ENCODE results near the gene NPAP1.
"Not testable (repeated sequence)": the region's sequence is repeated elsewhere in the genome, so short reads cannot be mapped to it uniquely, and the experiment has no call there.

The NPAP1 gene, protein sequence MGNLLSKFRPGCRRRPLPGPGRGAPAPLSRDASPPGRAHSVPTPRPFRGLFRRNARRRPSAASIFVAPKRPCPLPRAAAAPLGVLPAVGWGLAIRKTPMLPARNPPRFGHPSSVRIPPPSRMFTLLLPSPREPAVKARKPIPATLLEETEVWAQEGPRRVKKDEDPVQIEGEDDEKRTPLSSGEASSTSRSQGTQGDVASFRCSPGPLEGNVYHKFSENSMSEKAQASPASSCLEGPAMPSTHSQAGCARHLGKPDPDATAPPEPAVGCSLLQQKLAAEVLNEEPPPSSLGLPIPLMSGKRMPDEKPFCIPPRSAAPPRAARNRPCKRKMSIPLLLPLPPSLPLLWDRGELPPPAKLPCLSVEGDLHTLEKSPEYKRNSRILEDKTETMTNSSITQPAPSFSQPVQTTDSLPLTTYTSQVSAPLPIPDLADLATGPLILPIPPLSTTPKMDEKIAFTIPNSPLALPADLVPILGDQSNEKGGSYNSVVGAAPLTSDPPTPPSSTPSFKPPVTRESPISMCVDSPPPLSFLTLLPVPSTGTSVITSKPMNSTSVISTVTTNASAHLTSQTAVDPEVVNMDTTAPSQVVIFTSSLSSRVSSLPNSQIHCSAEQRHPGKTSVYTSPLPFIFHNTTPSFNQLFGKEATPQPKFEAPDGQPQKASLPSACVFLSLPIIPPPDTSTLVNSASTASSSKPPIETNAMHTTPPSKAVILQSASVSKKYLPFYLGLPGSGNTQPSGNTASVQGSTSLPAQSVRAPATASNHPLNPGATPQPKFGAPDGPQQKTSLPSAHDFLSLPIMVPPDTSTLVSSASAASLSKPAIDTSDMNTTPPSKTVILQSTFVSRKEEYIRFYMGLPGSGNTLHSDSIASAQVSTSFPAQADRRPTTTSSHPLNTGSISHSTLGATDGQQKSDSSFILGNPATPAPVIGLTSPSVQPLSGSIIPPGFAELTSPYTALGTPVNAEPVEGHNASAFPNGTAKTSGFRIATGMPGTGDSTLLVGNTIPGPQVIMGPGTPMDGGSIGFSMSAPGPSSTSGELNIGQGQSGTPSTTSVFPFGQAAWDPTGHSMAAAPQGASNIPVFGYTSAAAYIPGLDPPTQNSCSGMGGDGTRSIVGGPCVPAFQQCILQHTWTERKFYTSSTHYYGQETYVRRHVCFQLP

DNA sequence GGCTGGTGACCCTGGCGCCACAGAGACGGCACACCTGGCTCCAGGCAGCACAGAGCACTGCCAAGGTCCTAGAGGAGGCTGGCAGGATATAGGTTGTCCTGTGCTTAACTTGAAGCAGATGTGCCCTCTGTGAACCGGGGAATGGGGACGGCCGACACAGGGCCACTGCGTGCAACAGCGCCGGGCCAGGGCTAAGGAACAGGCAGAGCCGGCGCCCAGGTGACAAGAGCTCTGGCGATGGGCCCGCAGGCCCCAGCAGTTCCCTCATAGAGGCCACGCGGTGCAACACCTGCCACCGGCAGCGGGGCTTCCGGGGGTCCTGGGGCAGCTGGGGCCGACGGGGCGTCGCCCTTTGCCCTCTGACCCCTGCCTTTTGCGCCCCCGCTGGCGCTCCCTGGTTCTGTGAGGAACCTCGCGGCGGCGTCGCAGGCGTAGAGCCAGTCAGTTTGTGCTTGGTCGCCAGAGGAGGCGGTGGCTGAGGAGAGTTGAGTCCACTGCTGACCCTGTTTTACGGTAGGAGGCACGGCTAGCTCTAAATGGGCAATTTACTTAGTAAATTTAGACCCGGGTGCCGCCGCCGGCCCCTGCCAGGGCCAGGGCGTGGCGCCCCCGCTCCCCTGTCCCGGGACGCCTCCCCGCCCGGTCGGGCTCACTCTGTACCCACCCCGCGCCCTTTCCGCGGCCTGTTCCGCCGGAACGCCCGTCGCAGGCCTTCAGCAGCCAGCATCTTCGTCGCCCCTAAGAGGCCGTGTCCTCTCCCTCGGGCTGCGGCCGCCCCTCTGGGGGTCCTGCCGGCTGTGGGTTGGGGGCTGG lies at the start of gene NPAP1:
Gene NPAP1 (plus strand): TSS at position 444 of the 813 bp plus-strand sequence. CDS start 93 bp downstream, at position 537.
- DNase-seq = no peak

DNA sequence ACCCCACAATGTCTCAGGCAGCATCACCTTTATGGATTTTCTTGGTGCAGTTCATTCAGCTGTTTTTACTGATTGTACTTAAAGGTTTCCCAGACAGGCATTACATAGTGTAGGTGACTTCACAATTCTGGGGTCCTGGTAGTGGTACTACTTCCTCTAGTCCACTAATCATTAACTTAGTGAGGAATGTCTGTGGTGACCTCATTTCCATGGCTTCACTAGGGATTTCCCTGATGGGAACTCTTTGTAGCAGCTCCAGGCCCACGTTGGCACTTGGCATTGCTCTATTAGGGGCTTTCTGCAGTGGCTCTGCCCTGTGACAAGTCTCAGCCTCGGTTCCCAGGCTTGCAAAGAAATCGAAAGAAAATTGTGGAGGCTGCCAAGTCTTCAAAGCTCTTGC lies 48.1 kb upstream of the NPAP1 start:
- no peak for DNase-seq

DNA sequence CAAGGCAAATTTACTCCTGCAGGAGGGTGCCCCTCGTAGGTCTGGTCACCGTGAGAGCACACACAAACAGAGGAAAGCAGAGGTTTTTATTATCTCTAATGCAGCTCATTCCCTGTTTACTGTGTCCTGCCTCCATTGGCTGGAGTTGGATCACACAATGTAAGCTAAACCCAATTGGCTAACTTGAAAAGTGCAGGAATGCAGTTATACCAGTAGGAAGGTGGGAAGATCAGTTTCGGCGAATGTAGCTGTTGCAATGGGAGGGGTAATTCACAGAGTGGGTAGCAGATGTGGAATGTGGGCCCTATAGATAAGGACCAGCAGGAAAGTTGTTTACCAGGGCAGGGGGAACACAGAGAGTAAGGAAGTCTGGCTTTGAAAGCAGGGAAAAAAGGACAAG lies 42.5 kb upstream of the NPAP1 start:
- DNase-seq = no peak

DNA sequence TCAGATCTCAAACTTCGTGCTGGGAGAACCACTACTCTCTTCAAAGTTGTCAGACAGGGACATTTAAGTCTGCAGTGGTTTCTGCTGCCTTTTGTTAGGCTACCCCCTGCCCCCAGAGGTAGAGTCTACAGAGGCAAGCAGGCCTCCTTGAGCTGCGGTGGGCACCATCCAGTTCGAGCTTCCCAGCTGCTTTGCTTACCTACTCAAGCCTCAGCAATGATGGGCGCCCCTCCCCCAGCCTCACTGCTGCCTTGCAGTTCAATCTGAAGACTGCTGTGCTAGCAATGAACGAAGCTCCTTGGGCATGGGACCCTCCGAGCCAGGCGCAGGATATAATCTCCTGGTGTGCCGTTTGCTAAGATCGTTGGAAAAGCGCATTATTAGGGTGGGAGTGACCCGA lies 36.2 kb upstream of the NPAP1 start:
- DNase-seq = not testable (repeated sequence)

DNA sequence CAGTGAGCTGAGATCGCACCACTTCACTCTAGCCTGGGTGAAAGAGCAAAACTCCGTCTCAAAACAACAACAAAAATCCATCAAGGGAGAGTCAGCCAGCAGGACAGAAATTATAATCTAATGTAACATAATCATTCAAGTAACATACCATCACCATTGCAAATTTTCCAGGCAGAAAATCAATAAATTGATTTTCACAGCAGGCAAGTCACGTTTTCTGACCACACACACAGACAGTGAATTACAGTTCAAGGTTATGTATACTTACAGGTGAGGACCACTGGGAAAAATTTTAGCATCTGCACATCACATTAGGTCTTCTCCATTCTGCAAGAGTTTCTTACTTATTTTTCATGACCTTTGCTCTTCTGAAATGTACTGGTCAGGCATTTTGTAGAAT lies 29.9 kb upstream of the NPAP1 start:
- DNase-seq = no peak

DNA sequence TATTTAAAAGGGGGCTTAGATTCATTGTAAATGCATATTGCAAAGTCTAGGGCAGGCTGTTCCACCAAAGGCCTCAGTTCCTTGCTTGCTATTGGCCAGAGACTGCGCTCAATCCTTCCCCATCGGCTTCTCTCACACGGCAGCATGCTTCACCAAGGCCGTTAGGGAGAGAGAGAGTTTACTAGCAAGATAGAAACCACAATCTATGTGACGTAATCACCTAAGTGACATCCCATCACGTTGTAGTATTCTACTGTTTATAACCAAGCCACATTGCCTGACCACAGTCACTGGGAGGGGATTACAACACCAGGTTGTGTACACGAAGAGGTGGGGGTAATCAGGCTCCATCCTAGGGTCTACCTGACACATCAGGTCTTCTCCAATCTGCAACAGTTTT lies 16.0 kb upstream of the NPAP1 start:
- DNase-seq = no peak

DNA sequence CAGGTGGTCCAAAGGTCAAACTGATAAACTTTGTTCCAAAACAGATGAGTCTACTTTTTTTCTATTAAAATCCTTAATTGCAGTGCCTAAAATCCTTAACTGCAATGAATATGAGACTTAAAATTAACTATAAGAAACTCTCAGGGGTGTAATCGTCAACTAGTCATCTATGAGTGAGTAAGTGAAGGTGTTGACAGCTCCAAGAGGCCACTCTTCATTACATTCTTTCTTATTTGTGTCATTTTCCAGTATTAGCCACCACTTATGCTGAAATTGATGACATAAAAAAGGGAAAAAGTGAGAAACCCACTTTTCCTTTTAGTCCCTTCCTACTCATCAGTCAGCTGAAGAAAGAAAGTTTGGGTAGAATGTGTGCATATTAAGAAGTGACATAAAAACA lies 12.6 kb upstream of the NPAP1 start:
- no peak for DNase-seq

DNA sequence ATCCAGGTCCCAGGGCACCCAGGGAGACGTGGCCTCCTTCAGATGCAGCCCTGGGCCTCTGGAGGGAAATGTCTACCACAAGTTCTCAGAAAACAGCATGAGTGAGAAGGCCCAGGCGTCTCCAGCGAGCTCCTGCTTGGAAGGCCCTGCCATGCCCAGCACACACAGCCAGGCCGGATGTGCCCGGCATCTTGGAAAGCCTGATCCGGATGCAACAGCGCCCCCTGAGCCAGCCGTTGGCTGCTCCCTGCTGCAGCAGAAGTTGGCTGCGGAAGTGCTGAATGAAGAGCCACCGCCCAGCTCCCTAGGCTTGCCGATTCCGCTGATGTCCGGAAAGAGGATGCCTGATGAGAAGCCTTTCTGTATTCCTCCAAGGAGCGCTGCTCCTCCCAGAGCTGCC lies 856 bp downstream of the NPAP1 start:
- DNase-seq = no peak

DNA sequence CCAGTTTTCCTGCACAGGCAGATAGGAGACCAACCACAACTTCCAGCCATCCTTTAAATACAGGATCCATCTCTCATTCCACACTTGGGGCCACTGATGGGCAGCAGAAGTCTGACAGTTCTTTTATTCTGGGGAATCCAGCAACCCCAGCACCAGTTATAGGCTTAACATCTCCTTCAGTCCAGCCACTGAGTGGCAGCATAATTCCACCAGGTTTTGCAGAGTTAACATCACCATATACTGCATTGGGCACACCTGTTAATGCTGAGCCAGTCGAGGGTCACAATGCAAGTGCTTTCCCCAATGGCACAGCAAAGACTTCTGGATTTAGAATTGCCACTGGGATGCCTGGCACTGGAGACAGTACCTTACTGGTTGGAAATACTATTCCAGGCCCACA lies 2.9 kb downstream of the NPAP1 start:
- no peak for DNase-seq

DNA sequence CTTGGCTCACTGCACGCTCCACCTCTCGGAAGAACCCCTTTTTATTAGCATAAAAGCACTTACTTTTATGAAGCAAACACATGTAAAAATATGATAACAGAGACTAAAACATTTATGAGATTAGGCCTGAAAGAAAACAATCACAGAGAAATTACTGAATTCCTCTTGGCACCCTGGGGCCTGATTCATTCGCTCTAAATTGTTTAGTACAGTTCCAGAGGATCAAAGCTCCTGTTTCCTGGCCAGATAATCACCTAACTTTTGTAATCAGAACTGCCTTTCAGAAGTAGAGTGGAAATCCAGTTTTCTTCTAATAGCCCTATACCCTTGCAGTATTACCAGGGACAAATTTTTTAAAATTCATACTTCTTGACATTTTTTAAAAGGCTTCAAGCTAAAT lies 6.4 kb downstream of the NPAP1 start:
- DNase-seq = no peak

DNA sequence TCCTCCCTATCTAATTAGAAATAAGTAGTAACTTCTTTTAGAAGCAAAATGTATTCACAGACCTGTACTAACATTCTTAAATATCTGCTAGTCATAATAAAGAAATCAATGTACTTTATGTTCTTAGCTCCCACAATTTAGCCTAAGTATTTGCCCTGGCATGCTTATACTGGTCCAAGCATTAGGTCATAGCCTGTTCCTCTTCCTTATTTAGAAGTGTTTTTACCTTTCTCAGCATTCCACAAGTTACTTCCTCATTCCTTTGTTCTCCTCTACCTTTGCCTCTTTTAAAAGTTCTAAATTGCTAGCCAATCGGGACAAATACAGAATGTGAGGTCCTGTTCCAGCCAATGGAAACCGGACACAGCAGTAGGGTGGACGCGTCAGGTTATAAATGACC lies 7.3 kb downstream of the NPAP1 start:
- DNase-seq = not testable (repeated sequence)

DNA sequence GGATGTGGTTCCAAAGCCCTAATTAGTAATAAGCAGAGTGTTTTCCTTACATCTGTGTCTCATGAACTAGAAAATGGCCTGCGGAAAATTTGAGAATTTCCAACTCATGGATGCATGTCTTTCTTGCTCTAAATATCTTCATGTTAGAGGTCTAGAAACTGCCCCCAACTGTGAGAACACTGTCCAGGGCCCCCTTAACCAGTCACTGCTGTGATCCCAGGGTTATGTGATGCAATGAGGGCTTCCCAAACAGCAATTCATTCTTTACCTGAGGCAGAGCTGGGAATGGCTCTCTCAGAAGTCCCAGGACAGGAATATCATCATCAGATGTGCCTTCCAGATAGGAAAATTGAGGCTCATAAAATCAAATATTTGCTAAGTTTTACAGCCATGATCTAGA lies 8.2 kb downstream of the NPAP1 start:
- no peak for DNase-seq

DNA sequence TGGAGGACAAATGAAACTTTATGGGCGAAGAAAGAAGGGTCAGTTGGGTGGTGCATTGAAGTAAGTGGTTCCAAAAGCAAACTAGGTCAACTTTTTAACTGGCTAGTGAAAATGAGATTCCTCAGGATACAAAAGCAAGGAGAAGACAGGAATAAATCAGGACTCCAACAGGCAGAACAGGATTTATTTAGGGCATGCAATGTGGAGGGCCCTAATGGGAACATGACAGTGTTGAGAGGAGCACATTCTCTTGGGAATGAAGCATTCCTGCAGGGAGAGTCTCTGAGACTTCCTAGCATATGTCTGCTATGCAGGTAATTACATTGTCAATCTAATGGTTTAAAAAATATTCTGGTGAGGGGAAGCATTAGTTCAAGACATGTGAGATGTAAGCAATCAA lies 8.7 kb downstream of the NPAP1 start:
- DNase-seq = no peak

DNA sequence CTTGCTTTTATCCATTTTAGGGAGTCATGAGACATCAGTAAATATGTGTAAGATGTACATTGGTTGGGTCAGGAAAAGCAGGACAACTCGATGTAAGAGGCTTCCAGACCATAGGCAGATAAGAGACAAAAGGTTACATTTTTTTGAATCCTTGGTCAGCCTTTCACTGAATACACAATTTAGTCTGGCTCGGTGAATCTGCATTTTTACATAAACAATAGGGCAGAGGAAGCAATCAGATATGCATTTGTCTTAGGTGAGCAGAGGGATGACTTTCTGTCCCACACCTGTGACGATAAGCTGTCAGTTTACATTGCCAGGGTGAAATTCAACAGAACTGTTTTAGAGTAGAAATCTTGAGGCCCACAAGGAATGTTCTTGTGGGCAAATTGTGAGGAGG lies 20.6 kb downstream of the NPAP1 start:
- no peak for DNase-seq

DNA sequence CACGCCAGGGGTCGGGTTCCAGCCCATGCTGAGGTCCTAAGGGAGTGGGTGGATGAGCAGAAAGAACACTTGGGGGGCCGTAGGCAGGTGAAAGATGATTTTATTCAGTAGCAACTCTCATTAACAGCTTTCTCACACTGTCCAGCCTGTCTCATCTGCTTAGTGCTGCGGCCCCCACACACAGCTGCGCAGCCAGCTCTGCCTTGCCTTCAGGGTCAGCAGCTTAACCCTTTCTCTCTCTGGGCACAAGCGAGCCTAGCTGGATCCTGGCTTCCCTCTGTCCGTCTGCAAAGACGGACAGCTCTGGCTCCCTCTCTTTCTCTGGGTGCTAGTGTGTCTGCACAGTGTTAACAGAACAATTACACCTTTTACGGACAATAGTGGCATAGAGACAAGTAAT lies 21.3 kb downstream of the NPAP1 start:
- DNase-seq = no peak

DNA sequence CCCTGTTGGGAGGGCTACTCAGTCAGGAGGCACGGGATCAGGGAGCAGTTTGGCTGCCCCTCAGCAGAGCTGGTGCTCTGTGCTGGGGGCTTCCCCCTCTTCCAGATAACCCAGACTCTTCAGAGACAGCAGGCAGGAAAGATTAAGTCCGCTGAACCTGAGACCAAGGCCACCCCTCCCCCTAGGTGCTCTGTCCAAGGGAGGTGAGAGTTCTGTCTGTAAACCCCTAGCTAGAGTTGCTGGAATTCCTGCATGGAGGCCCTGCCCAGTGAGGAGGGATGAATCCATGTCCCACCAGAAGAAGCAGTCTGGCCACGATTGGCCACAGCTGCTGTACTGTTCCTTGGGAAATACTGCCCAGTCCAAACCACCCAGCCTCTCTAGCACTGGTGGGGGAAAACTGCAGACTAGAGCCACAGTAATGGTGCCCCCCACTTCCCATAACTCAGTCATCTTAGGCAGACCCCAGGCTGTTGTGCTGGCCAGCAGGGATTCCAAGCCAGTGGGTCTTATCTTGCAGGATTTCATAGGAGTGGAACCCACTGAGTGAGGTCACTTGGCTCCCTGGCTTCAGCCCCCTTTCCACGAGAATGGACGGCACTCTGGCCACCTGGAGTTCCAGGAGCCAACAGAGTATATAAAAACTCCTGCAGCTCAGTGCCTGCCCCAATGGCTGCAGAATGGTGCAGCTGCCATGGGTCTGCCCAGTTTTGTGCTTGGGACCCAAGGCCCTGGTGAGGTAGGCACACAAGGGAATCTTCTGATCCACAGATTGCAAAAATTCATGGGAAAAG lies 42.9 kb downstream of the NPAP1 start:
- DNase-seq = no peak

DNA sequence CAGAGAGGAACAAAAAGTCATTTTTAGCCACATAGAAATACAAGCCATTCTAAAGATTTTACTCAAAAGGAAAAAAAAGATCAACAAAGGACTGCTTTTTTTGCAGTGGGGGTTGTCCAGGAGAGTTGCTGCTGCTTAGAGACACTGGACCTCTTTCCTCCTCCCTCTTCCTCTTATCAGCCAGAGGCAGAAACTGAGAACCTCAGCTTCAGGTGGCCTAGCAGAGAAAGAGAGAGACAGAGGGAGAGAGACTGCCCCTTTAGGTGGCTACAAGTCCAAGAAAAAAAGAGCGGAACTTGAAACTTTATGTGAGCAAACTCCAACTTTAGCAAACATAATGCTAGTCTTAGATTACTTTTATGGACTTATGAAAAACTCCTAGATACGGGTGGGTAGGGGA lies 54.2 kb downstream of the NPAP1 start:
- DNase-seq = no peak

Measured in activated CD4-positive, alpha-beta T cell treated with anti-CD3 and anti-CD28 coated beads, Interleukin-2, amount 50 U/mL, for 1 hour (primary cell).